Cardiac muscle cell (in vitro differentiated cells and primary cell): Measurements from ENCODE around the gene CFAP54. TPM values are rescaled to one million over a fixed set of nuclear protein-coding genes. Genes with fewer than 3 reads are reported as not detected.

Source experiments
- DNase-seq, 2 donors: peaks; one replicate each; pipeline versions ENCODE4 v3.0.0 to v3.0.0-alpha.2; 2010 to 2017; ENCODE audit warnings: low read depth in 1 of 2, low spot score in 1 of 2
- H3K27ac ChIP-seq: fragments of 200-600 bp; sonication (generic); 2 replicates; pipeline ENCODE4 v1.5.1; 2016
- H3K27me3 ChIP-seq: fragments of 200-600 bp; sonication (generic); 2 replicates; pipeline ENCODE4 v1.6.0; 2016; ENCODE audit warnings: control low read depth
- H3K36me3 ChIP-seq: fragments of 200-600 bp; sonication (generic); 2 replicates; pipeline ENCODE4 v1.5.1; 2016; ENCODE audit warnings: control low read depth
- H3K4me1 ChIP-seq: fragments of 200-600 bp; sonication (generic); 2 replicates; pipeline ENCODE4 v1.8.1; 2017; ENCODE audit warnings: low read depth, mild to moderate bottlenecking, mixed run types
- H3K4me3 ChIP-seq: fragments of 200-600 bp; sonication (generic); 2 replicates; pipeline ENCODE4 v1.5.1; 2016; ENCODE audit warnings: mild to moderate bottlenecking
- H3K9me3 ChIP-seq: fragments of 200-600 bp; sonication (generic); 2 replicates; pipeline ENCODE4 v1.5.1; 2017; ENCODE audit warnings: low read depth, mild to moderate bottlenecking, control low read depth
- polyA plus RNA-seq: library from polyadenylated mRNA; unstranded; fragments of >200 nt; fragmentation: Nextera tagmentation; extraction: Ambion mirVana; gene quantifications from 2 replicates; pipeline ENCODE4 v1.2.1, GENCODE V29; 2016
- total RNA-seq: library from RNA; depleted of rRNA; stranded (reverse); fragments of >200 nt; gene quantifications from 2 replicates; pipeline ENCODE4 v1.2.3, GENCODE V29; 2016
- TF ChIP-seq, protein P1 (sequence below): IDR thresholded peaks from 2 replicates; pipeline ENCODE4 v1.5.1; 2012; ENCODE audit warnings: low read depth, mild to moderate bottlenecking, low read length

The CFAP54 gene
- total and polyA plus RNA-seq, 2 experiments from 2014 or later: 0.86 to 2.0 TPM

DNA sequence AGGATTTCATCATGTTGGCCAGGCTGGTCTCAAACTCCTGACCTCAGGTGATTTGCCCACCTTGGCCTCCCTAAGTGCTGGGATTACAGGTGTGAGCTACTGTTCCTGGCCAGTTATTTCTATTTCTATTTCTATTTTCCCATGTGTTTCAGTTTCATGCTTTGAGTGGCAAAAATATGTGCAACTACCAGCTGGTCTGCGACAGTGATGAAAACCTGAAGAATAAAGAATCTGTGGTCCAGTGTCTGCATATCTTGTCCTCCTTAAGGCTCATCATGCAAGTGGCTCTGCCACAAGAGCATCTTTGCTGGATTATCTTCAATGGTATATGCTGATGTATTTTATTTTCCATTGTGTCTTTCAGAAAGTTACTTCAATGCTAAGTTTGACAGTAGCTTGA is 17.4 kb downstream of the CFAP54 start:
- Histone ChIP-seq H3K4me3 (no peak overlapping the region), H3K27me3 (no peaks in the 10 kb centered on the region), H3K27ac (no peak overlapping the region), H3K4me1 (no peaks in the 10 kb centered on the region), H3K9me3 (no peaks in the 10 kb centered on the region), H3K36me3 (no peaks in the 10 kb centered on the region)
- TF ChIP-seq, protein P1, sequence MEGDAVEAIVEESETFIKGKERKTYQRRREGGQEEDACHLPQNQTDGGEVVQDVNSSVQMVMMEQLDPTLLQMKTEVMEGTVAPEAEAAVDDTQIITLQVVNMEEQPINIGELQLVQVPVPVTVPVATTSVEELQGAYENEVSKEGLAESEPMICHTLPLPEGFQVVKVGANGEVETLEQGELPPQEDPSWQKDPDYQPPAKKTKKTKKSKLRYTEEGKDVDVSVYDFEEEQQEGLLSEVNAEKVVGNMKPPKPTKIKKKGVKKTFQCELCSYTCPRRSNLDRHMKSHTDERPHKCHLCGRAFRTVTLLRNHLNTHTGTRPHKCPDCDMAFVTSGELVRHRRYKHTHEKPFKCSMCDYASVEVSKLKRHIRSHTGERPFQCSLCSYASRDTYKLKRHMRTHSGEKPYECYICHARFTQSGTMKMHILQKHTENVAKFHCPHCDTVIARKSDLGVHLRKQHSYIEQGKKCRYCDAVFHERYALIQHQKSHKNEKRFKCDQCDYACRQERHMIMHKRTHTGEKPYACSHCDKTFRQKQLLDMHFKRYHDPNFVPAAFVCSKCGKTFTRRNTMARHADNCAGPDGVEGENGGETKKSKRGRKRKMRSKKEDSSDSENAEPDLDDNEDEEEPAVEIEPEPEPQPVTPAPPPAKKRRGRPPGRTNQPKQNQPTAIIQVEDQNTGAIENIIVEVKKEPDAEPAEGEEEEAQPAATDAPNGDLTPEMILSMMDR: no peak
- no peak for DNase-seq

DNA sequence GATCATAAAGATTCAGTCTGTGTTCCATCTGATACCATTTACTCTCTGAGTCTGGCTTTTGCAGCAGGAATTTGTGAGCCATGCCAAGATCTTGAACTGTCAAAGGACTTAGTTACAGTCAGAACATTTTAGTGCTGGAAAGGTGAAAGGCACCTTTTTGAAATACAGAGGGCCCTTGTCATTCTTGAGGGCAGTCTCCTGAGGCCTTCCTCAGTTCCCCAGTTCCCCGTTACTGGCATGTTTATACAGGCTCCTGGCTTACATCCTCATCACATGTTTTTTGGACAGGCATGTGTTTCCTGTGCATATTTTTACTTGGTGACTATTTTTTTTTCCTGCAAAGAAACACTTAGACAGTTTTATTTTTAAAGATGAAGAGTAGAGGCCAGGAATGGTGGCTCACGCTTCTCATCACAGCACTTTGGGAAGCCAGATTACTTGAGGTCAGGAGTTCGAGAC is 21.0 kb downstream of the CFAP54 start:
- H3K27ac ChIP-seq: no peak overlapping the region

DNA sequence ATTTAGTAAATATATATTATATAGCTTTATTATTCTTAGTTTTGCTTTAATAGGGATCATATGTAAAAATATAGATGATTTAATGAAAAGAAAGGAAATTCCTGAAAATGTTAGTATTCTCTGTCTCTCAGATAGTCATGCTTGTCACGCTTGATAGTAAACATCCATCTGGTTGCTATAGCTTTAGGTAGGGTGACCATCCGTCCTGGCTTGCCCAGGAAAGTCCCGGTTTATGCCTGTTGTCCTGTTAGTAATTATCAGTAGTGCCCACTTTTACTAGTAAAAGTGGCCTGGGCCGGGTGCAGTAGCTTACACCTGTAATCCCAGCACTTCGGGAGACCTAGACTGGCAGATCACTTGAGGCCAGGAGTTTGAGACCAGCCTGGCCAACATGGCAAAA is 23.8 kb downstream of the CFAP54 start:
- Histone ChIP-seq H3K36me3 (no peaks in the 10 kb centered on the region), H3K9me3 (no peaks in the 10 kb centered on the region), H3K27me3 (no peaks in the 10 kb centered on the region), H3K4me3 (no peak overlapping the region), H3K27ac (no peak overlapping the region), H3K4me1 (no peaks in the 10 kb centered on the region)
- DNase-seq: no peak
- TF ChIP-seq, protein P1: no peak

More for the DNA sequence above, 21.0 kb downstream of the CFAP54 start:
- Histone ChIP-seq H3K36me3 (no peaks in the 10 kb centered on the region), H3K9me3 (no peaks in the 10 kb centered on the region), H3K27me3 (no peaks in the 10 kb centered on the region), H3K4me1 (no peaks in the 10 kb centered on the region), H3K4me3 (no peak overlapping the region)
- TF ChIP-seq, protein P1: no peak
- DNase-seq: peak in 1 of 2 donors; percentile 27

- H3K4me3 ChIP-seq: no peak overlapping the region
- H3K27ac ChIP-seq: no peak overlapping the region
- H3K36me3 ChIP-seq: no peaks in the 10 kb centered on the region
- TF ChIP-seq, protein P1: no peak
- no peaks in the 10 kb centered on the region for H3K27me3 ChIP-seq
- H3K9me3 ChIP-seq: no peaks in the 10 kb centered on the region
- no peaks in the 10 kb centered on the region for H3K4me1 ChIP-seq
- no peak for DNase-seq
Observed at GRCh38 chr12:96513681-96514080, 24.3 kb downstream of the CFAP54 start.

DNA sequence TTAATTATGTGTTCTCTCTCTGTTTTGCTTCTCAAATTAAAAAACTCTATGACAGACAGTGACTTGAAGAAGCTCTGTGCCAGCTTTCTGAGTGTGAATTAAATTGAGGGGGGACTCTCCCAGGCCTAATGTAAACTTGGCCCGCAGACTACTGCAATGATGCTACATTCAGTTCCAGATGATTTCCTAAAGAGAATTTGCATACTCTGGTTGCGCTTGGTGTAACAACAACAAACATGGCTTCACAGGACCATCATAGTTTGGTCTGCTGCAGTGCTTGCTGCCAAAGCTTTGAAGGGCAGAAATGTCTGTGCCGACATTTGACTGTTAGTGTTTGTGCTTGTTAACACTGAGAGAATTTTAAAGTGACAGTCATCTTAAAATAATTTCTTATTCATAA is 25.0 kb downstream of the CFAP54 start:
- H3K4me1 ChIP-seq: no peaks in the 10 kb centered on the region
- DNase-seq: peak in 1 of 2 donors; percentile 28
- H3K27me3 ChIP-seq: no peaks in the 10 kb centered on the region
- H3K27ac ChIP-seq: no peak overlapping the region
- no peaks in the 10 kb centered on the region for H3K9me3 ChIP-seq
- no peak overlapping the region for H3K4me3 ChIP-seq
- no peaks in the 10 kb centered on the region for H3K36me3 ChIP-seq
- TF ChIP-seq, protein P1: no peak
